Effector memory CD8-positive, alpha-beta T cell (primary cell): ENCODE results near the gene PGM2L1.

ENCODE experiments used
- ATAC-seq: fragments of 150-1000 bp; cut with Tn5 transposase; replicated peaks from 2 replicates; pipeline ENCODE4 v1.10.0; 2021; ENCODE audit warnings: mild to moderate bottlenecking, moderate library complexity
- DNase-seq, 3 experiments: peaks; one replicate each; pipeline ENCODE4 v3.0.0; 2021
- H3K27ac Mint-ChIP-seq, 2 donors: one replicate each; pipeline ENCODE4 v1.8.0; 2022; ENCODE audit warnings: mild to moderate bottlenecking in 2 of 2, mixed read lengths in 2 of 2, moderate library complexity in 2 of 2
- H3K27me3 Mint-ChIP-seq, 2 donors: one replicate each; pipeline ENCODE4 v1.8.0; 2022; ENCODE audit warnings: mixed read lengths in 2 of 2
- H3K36me3 Mint-ChIP-seq: one replicate; pipeline ENCODE4 v1.8.0; 2022; ENCODE audit warnings: mild to moderate bottlenecking, moderate library complexity, mixed read lengths; ENCODE audit not compliant: insufficient read depth
- H3K4me1 Mint-ChIP-seq, 2 donors: one replicate each; pipeline ENCODE4 v1.8.0; 2022; ENCODE audit warnings: low read depth in 2 of 2, mixed read lengths in 2 of 2
- H3K4me3 Mint-ChIP-seq, 2 donors: one replicate each; pipeline ENCODE4 v1.8.0; 2022; ENCODE audit warnings: mild to moderate bottlenecking in 2 of 2, mixed read lengths in 2 of 2, moderate library complexity in 2 of 2
- H3K9me3 Mint-ChIP-seq, 2 donors: one replicate each; pipeline ENCODE4 v1.8.0; 2022; ENCODE audit warnings: mixed read lengths in 2 of 2

PGM2L1 gene

DNA sequence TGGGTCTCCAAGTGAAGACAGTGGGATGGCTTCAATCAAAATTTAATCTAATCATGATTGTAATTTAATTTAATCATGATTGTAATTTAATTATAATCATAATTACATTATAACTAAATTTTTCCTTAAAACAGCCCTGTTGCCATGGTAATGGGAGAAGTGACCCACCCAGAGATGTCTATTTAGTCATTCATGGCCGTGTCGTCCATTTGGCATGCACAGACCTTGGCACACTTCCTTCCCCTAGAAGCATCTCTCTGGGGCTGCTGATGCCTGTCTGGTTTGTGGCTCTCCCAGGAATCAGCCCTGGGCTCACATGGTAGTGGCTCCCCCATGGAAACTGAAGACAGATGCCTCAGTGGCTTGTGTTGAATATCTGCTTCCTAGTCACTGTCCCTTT, 113.8 kb downstream of the PGM2L1 start:
- no peaks in the 10 kb centered on the region for H3K9me3 Mint-ChIP-seq
- ATAC-seq: no peak

GRCh38 chr11:74283580-74284180, 114.6 kb downstream of the PGM2L1 start:
- no peak overlapping the region for H3K4me3 Mint-ChIP-seq
- H3K9me3 Mint-ChIP-seq: no peaks in the 10 kb centered on the region
- no peak overlapping the region for H3K27ac Mint-ChIP-seq
- no peak for DNase-seq
- H3K4me1 Mint-ChIP-seq: no peaks in the 10 kb centered on the region
- no peak for ATAC-seq
- peaks cover 19 to 32% of the 10 kb centered on the region in 2 donors for H3K27me3 Mint-ChIP-seq
- H3K36me3 Mint-ChIP-seq: no peaks in the 10 kb centered on the region

More for the DNA sequence above, 113.8 kb downstream of the PGM2L1 start:
- H3K4me3 Mint-ChIP-seq: no peak overlapping the region
- peaks cover 19 to 32% of the 10 kb centered on the region in 2 donors for H3K27me3 Mint-ChIP-seq
- DNase-seq: no peak
- no peaks in the 10 kb centered on the region for H3K4me1 Mint-ChIP-seq
- H3K36me3 Mint-ChIP-seq: no peaks in the 10 kb centered on the region
- H3K27ac Mint-ChIP-seq: no peak overlapping the region

- ATAC-seq: no peak
- H3K27ac Mint-ChIP-seq: no peak overlapping the region
- H3K36me3 Mint-ChIP-seq: no peaks in the 10 kb centered on the region
- H3K4me3 Mint-ChIP-seq: no peak overlapping the region
- no peaks in the 10 kb centered on the region for H3K4me1 Mint-ChIP-seq
- DNase-seq: no peak
- peaks cover 23 to 27% of the 10 kb centered on the region in 2 donors for H3K27me3 Mint-ChIP-seq
- no peaks in the 10 kb centered on the region for H3K9me3 Mint-ChIP-seq
These were observed 115.3 kb downstream of the PGM2L1 start for GRCh38 chr11:74282914-74283371.

GRCh38 chr11:74282421-74282820, 115.8 kb downstream of the PGM2L1 start:
- H3K9me3 Mint-ChIP-seq: no peaks in the 10 kb centered on the region
- no peak overlapping the region for H3K4me3 Mint-ChIP-seq
- peaks cover 23 to 30% of the 10 kb centered on the region in 2 donors for H3K27me3 Mint-ChIP-seq
- no peak for DNase-seq
- no peaks in the 10 kb centered on the region for H3K36me3 Mint-ChIP-seq
- no peaks in the 10 kb centered on the region for H3K4me1 Mint-ChIP-seq
- ATAC-seq: no peak
- H3K27ac Mint-ChIP-seq: no peak overlapping the region

GRCh38 chr11:74280494-74280893, 117.7 kb downstream of the PGM2L1 start:
- Mint-ChIP-seq H3K27me3 (peaks cover 20 to 28% of the 10 kb centered on the region in 2 donors), H3K9me3 (no peaks in the 10 kb centered on the region), H3K36me3 (no peaks in the 10 kb centered on the region)

More at GRCh38 chr11:74280494-74280893, 117.7 kb downstream of the PGM2L1 start:
- Mint-ChIP-seq H3K4me1 (no peaks in the 10 kb centered on the region), H3K27ac (no peak overlapping the region), H3K4me3 (no peak overlapping the region)
- ATAC-seq (no peak), DNase-seq (no peak)
